SH-SY5Y (cell line): ENCODE data around the gene TMEM187.

Experiments used
- GATA2 ChIP-seq: IDR thresholded peaks from 2 replicates; pipeline ENCODE4 v1.6.1; 2011; ENCODE audit warnings: mild to moderate bottlenecking, low read depth, low read length
- GATA3 ChIP-seq: IDR thresholded peaks from 2 replicates; pipeline ENCODE4 v1.6.1; 2011; ENCODE audit warnings: low read depth, mild to moderate bottlenecking, low read length, moderate library complexity

DNA sequence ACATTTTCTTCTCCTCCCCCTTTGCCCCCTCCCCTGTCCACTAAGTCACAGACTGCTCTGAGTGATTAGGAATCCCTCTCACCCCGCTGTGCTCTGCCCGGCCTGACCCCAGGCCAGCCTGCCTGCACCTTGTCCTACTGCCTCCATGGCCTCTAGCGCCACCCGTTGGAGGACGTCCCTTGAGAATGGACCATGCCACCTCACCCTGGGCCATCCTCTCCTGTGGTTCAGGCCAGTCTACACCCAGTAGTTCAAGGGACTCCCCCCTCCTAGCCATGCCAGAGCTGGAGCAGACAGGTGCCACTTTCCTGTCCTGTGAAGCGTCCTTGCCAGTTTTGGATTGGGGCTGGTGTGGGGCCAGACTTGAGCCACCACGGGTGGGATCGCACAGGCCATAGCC lies 56.9 kb downstream of the TMEM187 start:
- TF ChIP-seq GATA2 (no peak), GATA3 (no peak)
